HepG2 (cell line): ENCODE measurements around the gene IL15. TPM values are rescaled to one million over a fixed set of nuclear protein-coding genes. Genes with fewer than 3 reads are reported as not detected.

Source experiments
- ATAC-seq: fragments of 200-7000 bp; cut with Tn5 transposase; 3 replicates; pipeline ENCODE4 v1.9.1; 2020; ENCODE audit warnings: mild to moderate bottlenecking, moderate library complexity
- BruUV-seq: library from RNA; stranded (reverse); fragments of 400-500 nt; replicated peaks from 2 replicates; lab custom pipeline; 2021; lab: Mats Ljungman, UMichigan
- CTCF ChIA-PET: fragments of 300-600 bp; formaldehyde crosslinking; extraction: SDS; loops from one replicate; lab custom pipeline; 2021; ENCODE audit warnings: low total read pairs, inconsistent platforms, low intra/inter-chr PET ratio; lab: Yijun Ruan, JAX
- POLR2A ChIA-PET: fragments of 350-600 bp; sonication (Branson Sonifier 250); formaldehyde crosslinking; loops from one replicate; lab custom pipeline; 2020; ENCODE audit warnings: antibody characterized with exemption, inconsistent platforms; lab: Yijun Ruan, JAX
- DNase-seq: peaks from one replicate; pipeline ENCODE4 v3.0.0-alpha.2; 2015; ENCODE audit warnings: low spot score
- FAIRE-seq: peaks from 3 replicates; lab custom pipeline; 2011; peaks lifted over from hg19 to GRCh38; lab: Jason Lieb, UNC
- H2AFZ ChIP-seq: one replicate; pipeline ENCODE4 v1.6.1; 2011; ENCODE audit warnings: low read length, inconsistent platforms
- H3K27ac ChIP-seq: fragments of 300-600 bp; 3 replicates; pipeline ENCODE4 v1.8.0; 2011; ENCODE audit warnings: mixed run types, mild to moderate bottlenecking, mixed read lengths, low read length, inconsistent platforms; ENCODE audit not compliant: insufficient read depth; ENCODE audit errors: extremely low read length
- H3K27me3 ChIP-seq, 2 experiments: fragments of 200-600 bp in 1 of 2; 2 replicates in 1 of 2; 3 replicates in 1 of 2; pipeline versions ENCODE4 v1.6.0 to v1.8.0; 2011; ENCODE audit warnings: low read length in 2 of 2, mild to moderate bottlenecking in 2 of 2, moderate library complexity in 2 of 2, inconsistent platforms in 1 of 2; ENCODE audit not compliant: insufficient read depth in 2 of 2, control insufficient read depth in 1 of 2
- H3K36me3 ChIP-seq, 2 experiments: fragments of 200-600 bp in 1 of 2; replicated peaks in 1 of 2; 2 replicates in 1 of 2; 3 replicates in 1 of 2; pipeline versions ENCODE4 v1.5.1 to v1.8.0; 2011; ENCODE audit warnings: low read length in 2 of 2, inconsistent platforms in 1 of 2; ENCODE audit not compliant: insufficient read depth in 2 of 2, control insufficient read depth in 1 of 2
- H3K4me1 ChIP-seq: 2 replicates; pipeline ENCODE4 v1.5.1; 2012; ENCODE audit warnings: low read length, inconsistent platforms; ENCODE audit not compliant: insufficient read depth
- H3K4me2 ChIP-seq: 2 replicates; pipeline ENCODE4 v1.6.0; 2011; ENCODE audit warnings: low read depth, low read length, inconsistent platforms
- H3K4me3 ChIP-seq, 3 experiments: fragments of 200-600 bp in 1 of 3; sonication (generic), shearing (Covaris generic) in 1 of 3; replicated peaks in 1 of 3; 2 replicates each; pipeline ENCODE4 v1.5.1; 2011 to 2016; ENCODE audit warnings: low read length in 3 of 3, inconsistent platforms in 2 of 3, low read depth in 2 of 3, mild to moderate bottlenecking in 2 of 3, control low read depth in 1 of 3, mixed read lengths in 1 of 3; ENCODE audit not compliant: insufficient read depth in 1 of 3
- H3K79me2 ChIP-seq: one replicate; pipeline ENCODE4 v1.6.1; 2011; ENCODE audit warnings: low read length, inconsistent platforms; ENCODE audit not compliant: insufficient read depth
- H3K9ac ChIP-seq: 2 replicates; pipeline ENCODE4 v1.6.0; 2011; ENCODE audit warnings: mild to moderate bottlenecking, low read depth, low read length, inconsistent platforms; ENCODE audit not compliant: insufficient read depth
- H3K9me3 ChIP-seq: 2 replicates; pipeline ENCODE4 v1.5.1; 2012; ENCODE audit warnings: mild to moderate bottlenecking, low read length
- H4K20me1 ChIP-seq: 2 replicates; pipeline ENCODE4 v1.6.0; 2011; ENCODE audit warnings: inconsistent platforms, mild to moderate bottlenecking, low read length, moderate library complexity; ENCODE audit not compliant: insufficient read depth
- AGO2 ChIP-seq: fragments of 200-400 bp; formaldehyde crosslinking; optimal IDR thresholded peaks from 2 replicates; pipeline ENCODE3; 2017; ENCODE audit warnings: mild to moderate bottlenecking, low read depth, low read length, moderate library complexity
- BCL6 ChIP-seq: IDR thresholded peaks from 2 replicates; pipeline ENCODE4 v1.6.1; 2016; ENCODE audit warnings: missing genetic modification reagents, missing compliant biosample characterization
- CAMTA2 ChIP-seq: sonication (generic); formaldehyde crosslinking; IDR thresholded peaks from 2 replicates; pipeline ENCODE4 v1.4.0; 2020; ENCODE audit warnings: mild to moderate bottlenecking, missing genetic modification reagents, borderline replicate concordance
- CREB1 ChIP-seq, 2 experiments: fragments of 450-650 bp in 1 of 2; IDR thresholded peaks; 2 replicates each; pipeline ENCODE4 v1.6.1; 2016 to 2017; ENCODE audit warnings: control low read depth in 1 of 2, mild to moderate bottlenecking in 1 of 2, missing compliant biosample characterization in 1 of 2, missing genetic modification characterization in 1 of 2
- CTCF ChIP-seq: sonication (generic); formaldehyde crosslinking; IDR thresholded peaks from 2 replicates; pipeline ENCODE4 v1.5.0; 2020; ENCODE audit warnings: mild to moderate bottlenecking, missing genetic modification reagents, moderate library complexity
- KDM2A ChIP-seq: sonication (generic); formaldehyde crosslinking; IDR thresholded peaks from 2 replicates; pipeline ENCODE4 v1.4.0; 2020; ENCODE audit warnings: low read depth, missing genetic modification reagents, borderline replicate concordance
- NFE2L1 ChIP-seq: sonication (generic); formaldehyde crosslinking; IDR thresholded peaks from 2 replicates; pipeline ENCODE4 v1.4.0; 2020; ENCODE audit warnings: missing genetic modification reagents, mild to moderate bottlenecking, borderline replicate concordance
- SMC3 ChIP-seq: IDR thresholded peaks from 2 replicates; pipeline ENCODE4 v1.6.1; 2011; ENCODE audit warnings: low read length, improper control_type of control experiment
- STAG1 ChIP-seq: sonication (generic); formaldehyde crosslinking; IDR thresholded peaks from 2 replicates; pipeline ENCODE4 v1.4.0; 2020; ENCODE audit warnings: missing genetic modification reagents
- XRCC5 ChIP-seq: fragments of 200-400 bp; formaldehyde crosslinking; optimal IDR thresholded peaks from 2 replicates; pipeline ENCODE3; 2017; ENCODE audit warnings: mild to moderate bottlenecking, low read length
- ZNF12 ChIP-seq: sonication (generic); formaldehyde crosslinking; IDR thresholded peaks from 2 replicates; pipeline ENCODE4 v1.5.0; 2020; ENCODE audit warnings: missing genetic modification reagents
- ZNF800 ChIP-seq: sonication (generic); formaldehyde crosslinking; IDR thresholded peaks from 2 replicates; pipeline ENCODE4 v1.4.0; 2020; ENCODE audit warnings: missing genetic modification reagents
- WGBS: methylation state at CpG from one replicate; pipeline ENCODE4 v1.1.6; 2017; ENCODE audit warnings: low lambda C conversion rate; 5-methylcytosine and 5-hydroxymethylcytosine counted together
- in situ Hi-C: cut with HindIII; loops from 2 replicates; pipeline ENCODE4 v1.10.0; 2017; ENCODE audit warnings: low pct_unique_long_range_greater_than_20kb; ENCODE audit not compliant: extremely low pct_ligation_motif_present
- intact Hi-C: fragments of 100-400 bp; cut with micrococcal nuclease; formaldehyde crosslinking; loops from one replicate; pipeline ENCODE4 v1.10.0; 2022; ENCODE audit not compliant: unreplicated experiment
- polyA plus RNA-seq, 8 experiments: library from polyadenylated mRNA; depleted of rRNA in 3 of 8; stranded (reverse) in 7 of 8; unstranded in 1 of 8; fragments of >200 nt; fragmentation: Illumina TruSeq in 4 of 8; extraction: Trizol in 4 of 8; gene quantifications; 2 replicates each; pipeline versions ENCODE4 v1.2.1 to v1.2.3, GENCODE V29; 2011 to 2016; ENCODE audit warnings: low read depth in 4 of 8, missing spikeins in 1 of 8, mixed read lengths in 1 of 8; ENCODE audit not compliant: insufficient read depth in 1 of 8
- total RNA-seq, 5 experiments: library from RNA; depleted of rRNA; stranded (reverse); fragments of >200 nt; fragmentation: Illumina TruSeq; extraction: Trizol; gene quantifications; 2 replicates each; pipeline ENCODE4 v1.2.3, GENCODE V29; 2016; ENCODE audit warnings: low read depth in 1 of 5

The IL15 gene
- total and polyA plus RNA-seq, 2 of the 13 experiments (the other 11 are each of a cell fraction or from before 2014, with no cell fraction given): 0.12 to 0.24 TPM

GRCh38 chr4:141654098-141654497 lies 17.7 kb downstream of the IL15 start:
- Histone ChIP-seq H4K20me1 (no peaks in the 10 kb centered on the region), H3K79me2 (no peaks in the 10 kb centered on the region), H3K27ac (no peak overlapping the region), H3K4me3 (no peak overlapping the region), H2AFZ (no peak overlapping the region), H3K9me3 (no peaks in the 10 kb centered on the region), H3K4me2 (no peak overlapping the region), H3K27me3 (no peaks in the 10 kb centered on the region), H3K36me3 (no peaks in the 10 kb centered on the region), H3K9ac (no peak overlapping the region), H3K4me1 (no peaks in the 10 kb centered on the region)
- BruUV-seq: no TSS peak
- CTCF ChIA-PET: interaction anchor here (1.0 kb wide), 1 partner anchor 308 kb away, joined by 3 read pairs; no protein-coding TSS in a partner anchor
- in situ Hi-C loops (no loop called here), intact Hi-C loops (loop anchor here (1.0 to 2.0 kb wide), 2 partner anchors 308 to 495 kb away; no protein-coding TSS in a partner anchor)
- TF ChIP-seq CTCF (CRISPR knock-in tag): peak; percentile 64
- TF ChIP-seq BCL6 (CRISPR knock-in tag): peak; percentile 71
- no peak for TF ChIP-seq ZNF12 (CRISPR knock-in tag)
- peak; percentile 49; the same call in 1 of the 2 replicates for TF ChIP-seq STAG1 (CRISPR knock-in tag)
- TF ChIP-seq CAMTA2: no peak
- TF ChIP-seq XRCC5: peak; percentile 17
- peak; percentile 34; the same call in 1 of the 2 replicates for TF ChIP-seq SMC3
- POLR2A ChIA-PET: no interaction called here
- DNase-seq: no peak
- FAIRE-seq: no peak
- ATAC-seq: peak; percentile 91

- Histone ChIP-seq H4K20me1 (no peaks in the 10 kb centered on the region), H3K4me1 (no peaks in the 10 kb centered on the region), H3K9ac (no peak overlapping the region), H3K36me3 (no peaks in the 10 kb centered on the region), H3K27ac (no peak overlapping the region), H3K9me3 (no peaks in the 10 kb centered on the region), H2AFZ (no peak overlapping the region), H3K4me2 (no peak overlapping the region), H3K79me2 (no peaks in the 10 kb centered on the region), H3K4me3 (no peak overlapping the region), H3K27me3 (no peaks in the 10 kb centered on the region)
- POLR2A ChIA-PET: no interaction called here
- 0% methylated on average over 3 of the region's 3 CpGs for WGBS
- CTCF ChIA-PET: no interaction called here
- no peak for FAIRE-seq
- no TSS peak for BruUV-seq
- ATAC-seq: no peak
- in situ Hi-C loops (no loop called here), intact Hi-C loops (no loop called here)
- DNase-seq: no peak
- TF ChIP-seq KDM2A (no peak), AGO2 (no peak), NFE2L1 (CRISPR knock-in tag) (no peak), CREB1 (IDR thresholded peaks at IDR 0.05) (peak; percentile 87), CREB1 (CRISPR knock-in tag; IDR thresholded peaks at IDR 0.05) (no peak), ZNF800 (no peak)
Measured at GRCh38 chr4:141656031-141656430, 19.6 kb downstream of the IL15 start.
